Measurements from ENCODE around the gene ZNF350. TPM values are rescaled to one million over a fixed set of nuclear protein-coding genes. Genes with fewer than 3 reads are reported as not detected.
"Not testable (repeated sequence)": the region's sequence is repeated elsewhere in the genome, so short reads cannot be mapped to it uniquely, and the experiment has no call there.

Gene ZNF350
- total RNA-seq (10 to 100 TPM; 39.4 to 45.4 TPM), polyA plus RNA-seq (10 to 100 TPM; 13.2 to 17.0 (median 14.3) TPM), total RNA-seq (19.1 to 50.7 (median 39.3) reads per million in 6 experiments)

GRCh38 chr19:51986309-51987291 lies at the start of gene ZNF350:
Gene ZNF350 (minus strand): TSS chr19:51986840. CDS start chr19:51974360, 12,480 bp downstream.
- POLR2A ChIA-PET = interaction anchor here (0.6 to 1.0 kb wide), 4 partner anchors 17 to 62 kb away, joined by 3 to 4 read pairs (median 3); partner anchors contain the start of genes ZNF432 and ZNF615
- Mint-ChIP-seq H3K27ac (peak within 1 kb of the TSS; percentile 92 to 97 (median 95)), H3K36me3 (peaks cover 27 to 69% (median 53%) of the 10 kb centered on the region in 3 donors), H3K27me3 (no peaks in the 10 kb centered on the region), H3K4me1 (peaks cover 6 to 22% (median 13%) of the 10 kb centered on the region in 4 donors), H3K4me3 (peak within 1 kb of the TSS; percentile 91 to 99 (median 98)), H3K9me3 (peaks cover 0 to 87% (median 51%) of the 10 kb centered on the region in 9 donors)
- ATAC-seq (peak; percentile 97 to 99), DNase-seq (peak; percentile 74 to 97 (median 88))

- POLR2A ChIA-PET = no interaction called here
- Mint-ChIP-seq H3K27ac (no peak overlapping the region), H3K4me3 (no peak overlapping the region), H3K9me3 (peaks cover 0 to 89% (median 51%) of the 10 kb centered on the region in 9 donors), H3K27me3 (no peaks in the 10 kb centered on the region), H3K4me1 (no peaks in the 10 kb centered on the region), H3K36me3 (peaks cover 45 to 83% (median 49%) of the 10 kb centered on the region in 3 donors)
- DNase-seq (no peak), ATAC-seq (no peak)
Observed at GRCh38 chr19:52034051-52034728, 47.5 kb upstream of the ZNF350 start.

GRCh38 chr19:52028780-52029123 lies 42.1 kb upstream of the ZNF350 start:
- Mint-ChIP-seq H3K27ac (peak overlapping the region; percentile 85 to 100 (median 98)), H3K36me3 (peaks cover 28 to 68% (median 42%) of the 10 kb centered on the region in 3 donors), H3K9me3 (peaks cover 7 to 80% (median 44%) of the 10 kb centered on the region in 9 donors)

GRCh38 chr19:52028027-52028779 lies 41.6 kb upstream of the ZNF350 start, which contains the start of gene ZNF614:
Gene ZNF614 (minus strand): TSS chr19:52028379. CDS start chr19:52025745, 2,634 bp downstream.
- Mint-ChIP-seq H3K27ac (peak within 1 kb of the TSS; percentile 85 to 100 (median 98)), H3K4me3 (peak within 1 kb of the TSS; percentile 86 to 97 (median 92)), H3K4me1 (peaks cover 17 to 35% (median 27%) of the 10 kb centered on the region in 4 donors), H3K9me3 (peaks cover 7 to 80% (median 48%) of the 10 kb centered on the region in 9 donors), H3K36me3 (peaks cover 33 to 68% (median 45%) of the 10 kb centered on the region in 3 donors), H3K27me3 (no peaks in the 10 kb centered on the region)
- ATAC-seq (peak; percentile 89 to 91), DNase-seq (peak; percentile 66 to 96 (median 86))
- POLR2A ChIA-PET = interaction anchor here (0.6 to 1.3 kb wide), 7 partner anchors 10 to 101 kb away, joined by 3 to 13 read pairs (median 5); partner anchors contain the start of genes ZNF432, ZNF613 and ZNF615

More at GRCh38 chr19:52028780-52029123, 42.1 kb upstream of the ZNF350 start:
- POLR2A ChIA-PET = interaction anchor here (0.6 to 1.3 kb wide), 6 partner anchors 9 to 102 kb away, joined by 3 to 13 read pairs (median 5); partner anchors contain the start of genes ZNF432, ZNF613 and ZNF615
- peak; percentile 22 to 29 for ATAC-seq
- Mint-ChIP-seq H3K4me1 (peaks cover 17 to 35% (median 27%) of the 10 kb centered on the region in 4 donors), H3K4me3 (peak overlapping the region; percentile 86 to 97 (median 92)), H3K27me3 (no peaks in the 10 kb centered on the region)
- DNase-seq = no peak

- POLR2A ChIA-PET = interaction anchor here (1.1 kb wide), 1 partner anchor 39 kb away, joined by 3 read pairs; no protein-coding TSS in a partner anchor
- H3K27ac Mint-ChIP-seq = peak overlapping the region in 4 of 10 donors; percentile 8 to 73 (median 35)
- H3K9me3 Mint-ChIP-seq = peaks cover 12 to 77% (median 50%) of the 10 kb centered on the region in 9 donors
- H3K4me1 Mint-ChIP-seq = peaks cover 17 to 35% (median 27%) of the 10 kb centered on the region in 4 donors
- not testable (repeated sequence) for H3K27me3 Mint-ChIP-seq, DNase-seq, ATAC-seq
- peaks cover 47 to 72% (median 52%) of the 10 kb centered on the region in 3 donors for H3K36me3 Mint-ChIP-seq
- H3K4me3 Mint-ChIP-seq = peak overlapping the region in 9 of 10 donors; percentile 19 to 97 (median 89)
Observed at GRCh38 chr19:52026255-52026990, 39.8 kb upstream of the ZNF350 start.

GRCh38 chr19:52024478-52024877 lies 37.8 kb upstream of the ZNF350 start:
- Mint-ChIP-seq H3K4me1 (peaks cover 20 to 35% (median 27%) of the 10 kb centered on the region in 4 donors), H3K9me3 (peaks cover 14 to 85% (median 51%) of the 10 kb centered on the region in 9 donors), H3K36me3 (peaks cover 67 to 78% (median 71%) of the 10 kb centered on the region in 3 donors), H3K27ac (peak overlapping the region in 1 of 10 donors; percentile 53), H3K4me3 (peak overlapping the region in 2 of 10 donors; percentile 48 to 51)
- DNase-seq, ATAC-seq, H3K27me3 Mint-ChIP-seq, POLR2A ChIA-PET: not testable (repeated sequence)

GRCh38 chr19:52022193-52022592 lies 35.6 kb upstream of the ZNF350 start:
- Mint-ChIP-seq H3K36me3 (peaks cover 70 to 96% (median 86%) of the 10 kb centered on the region in 3 donors), H3K9me3 (peaks cover 20 to 97% (median 59%) of the 10 kb centered on the region in 9 donors), H3K27me3 (no peaks in the 10 kb centered on the region), H3K4me1 (peaks cover 11 to 17% (median 14%) of the 10 kb centered on the region in 4 donors), H3K4me3 (no peak overlapping the region), H3K27ac (no peak overlapping the region)
- no peak for DNase-seq
- no peak for ATAC-seq
- POLR2A ChIA-PET = no interaction called here

- POLR2A ChIA-PET = interaction anchor here (1.9 kb wide), 1 partner anchor 13 kb away, joined by 8 read pairs; no protein-coding TSS in a partner anchor
- H3K27ac Mint-ChIP-seq = no peak overlapping the region
- H3K9me3 Mint-ChIP-seq = peaks cover 14 to 97% (median 65%) of the 10 kb centered on the region in 9 donors
- ATAC-seq (no peak), DNase-seq (no peak)
- no peaks in the 10 kb centered on the region for H3K27me3 Mint-ChIP-seq
- peaks cover 0 to 3% (median under 1%) of the 10 kb centered on the region in 4 donors for H3K4me1 Mint-ChIP-seq
- peaks cover 71 to 96% (median 92%) of the 10 kb centered on the region in 3 donors for H3K36me3 Mint-ChIP-seq
- H3K4me3 Mint-ChIP-seq = no peak overlapping the region
Observed at GRCh38 chr19:52020506-52020905, 33.9 kb upstream of the ZNF350 start.

GRCh38 chr19:52010674-52011073 lies 24.0 kb upstream of the ZNF350 start:
- H3K4me3 Mint-ChIP-seq = peak overlapping the region in 1 of 10 donors; percentile 49

GRCh38 chr19:52007806-52008557 lies 21.3 kb upstream of the ZNF350 start, which contains the start of gene ZNF615:
Gene ZNF615 (minus strand): TSS chr19:52008211. CDS start chr19:52003711, 4,500 bp downstream.
- Mint-ChIP-seq H3K9me3 (peaks cover 9 to 82% (median 27%) of the 10 kb centered on the region in 9 donors), H3K36me3 (peaks cover 23 to 72% (median 42%) of the 10 kb centered on the region in 3 donors), H3K4me1 (peaks cover 12 to 23% (median 18%) of the 10 kb centered on the region in 4 donors), H3K4me3 (peak within 1 kb of the TSS; percentile 90 to 100 (median 98)), H3K27ac (peak within 1 kb of the TSS; percentile 95 to 99 (median 99)), H3K27me3 (no peaks in the 10 kb centered on the region)
- POLR2A ChIA-PET = interaction anchor here (0.7 to 2.6 kb wide), 6 partner anchors 13 to 132 kb away, joined by 3 to 15 read pairs (median 6); partner anchors contain the start of genes ZNF432, ZNF614 and ZNF616
- ATAC-seq = peak; percentile 92
- DNase-seq = peak; percentile 73 to 98 (median 83)

More at GRCh38 chr19:52010674-52011073, 24.0 kb upstream of the ZNF350 start:
- H3K27ac Mint-ChIP-seq = no peak overlapping the region
- POLR2A ChIA-PET = no interaction called here
- DNase-seq = no peak
- H3K4me1 Mint-ChIP-seq = peaks cover 12 to 23% (median 18%) of the 10 kb centered on the region in 4 donors
- no peaks in the 10 kb centered on the region for H3K27me3 Mint-ChIP-seq
- no peak for ATAC-seq
- H3K36me3 Mint-ChIP-seq = peaks cover 13 to 69% (median 39%) of the 10 kb centered on the region in 3 donors
- peaks cover 9 to 82% (median 31%) of the 10 kb centered on the region in 9 donors for H3K9me3 Mint-ChIP-seq

Data from naive thymus-derived CD8-positive, alpha-beta T cell (primary cell).